GM12874 (cell line): ENCODE results near the gene DBNDD1.

Experiments used
- CTCF ChIP-seq: IDR thresholded peaks from 2 replicates; pipeline ENCODE4 v1.5.1; 2011; ENCODE audit warnings: low read depth, mild to moderate bottlenecking, control low read depth, low read length, moderate library complexity; ENCODE audit not compliant: insufficient read depth

DBNDD1 gene

GRCh38 chr16:90007015-90007414 lies 12.2 kb downstream of the DBNDD1 start:
- TF ChIP-seq CTCF: no peak

- no peak for TF ChIP-seq CTCF
Observed at GRCh38 chr16:90005956-90006663, 13.1 kb downstream of the DBNDD1 start.

GRCh38 chr16:90004577-90004976 lies 14.7 kb downstream of the DBNDD1 start:
- no peak for TF ChIP-seq CTCF

- TF ChIP-seq CTCF: no peak
Observed at GRCh38 chr16:90002759-90003158, 16.5 kb downstream of the DBNDD1 start.

- TF ChIP-seq CTCF: no peak
Observed at GRCh38 chr16:90001761-90002503, 17.3 kb downstream of the DBNDD1 start.

GRCh38 chr16:90000733-90001427 lies 18.4 kb downstream of the DBNDD1 start:
- no peak for TF ChIP-seq CTCF

- TF ChIP-seq CTCF: peak; percentile 28; the same call in 1 of the 2 replicates
Observed at GRCh38 chr16:89999831-90000574, 19.3 kb downstream of the DBNDD1 start.
